Effector memory CD8-positive, alpha-beta T cell (primary cell): ENCODE measurements around the gene AP4E1.
"Not testable (repeated sequence)": the region's sequence is repeated elsewhere in the genome, so short reads cannot be mapped to it uniquely, and the experiment has no call there.

Experiments
- ATAC-seq: fragments of 150-1000 bp; cut with Tn5 transposase; replicated peaks from 2 replicates; pipeline ENCODE4 v1.10.0; 2021; ENCODE audit warnings: mild to moderate bottlenecking, moderate library complexity
- DNase-seq, 3 experiments: peaks; one replicate each; pipeline ENCODE4 v3.0.0; 2021
- H3K27ac Mint-ChIP-seq, 2 donors: one replicate each; pipeline ENCODE4 v1.8.0; 2022; ENCODE audit warnings: mild to moderate bottlenecking in 2 of 2, mixed read lengths in 2 of 2, moderate library complexity in 2 of 2
- H3K27me3 Mint-ChIP-seq, 2 donors: one replicate each; pipeline ENCODE4 v1.8.0; 2022; ENCODE audit warnings: mixed read lengths in 2 of 2
- H3K36me3 Mint-ChIP-seq: one replicate; pipeline ENCODE4 v1.8.0; 2022; ENCODE audit warnings: mild to moderate bottlenecking, moderate library complexity, mixed read lengths; ENCODE audit not compliant: insufficient read depth
- H3K4me1 Mint-ChIP-seq, 2 donors: one replicate each; pipeline ENCODE4 v1.8.0; 2022; ENCODE audit warnings: low read depth in 2 of 2, mixed read lengths in 2 of 2
- H3K4me3 Mint-ChIP-seq, 2 donors: one replicate each; pipeline ENCODE4 v1.8.0; 2022; ENCODE audit warnings: mild to moderate bottlenecking in 2 of 2, mixed read lengths in 2 of 2, moderate library complexity in 2 of 2
- H3K9me3 Mint-ChIP-seq, 2 donors: one replicate each; pipeline ENCODE4 v1.8.0; 2022; ENCODE audit warnings: mixed read lengths in 2 of 2

Gene AP4E1

DNA sequence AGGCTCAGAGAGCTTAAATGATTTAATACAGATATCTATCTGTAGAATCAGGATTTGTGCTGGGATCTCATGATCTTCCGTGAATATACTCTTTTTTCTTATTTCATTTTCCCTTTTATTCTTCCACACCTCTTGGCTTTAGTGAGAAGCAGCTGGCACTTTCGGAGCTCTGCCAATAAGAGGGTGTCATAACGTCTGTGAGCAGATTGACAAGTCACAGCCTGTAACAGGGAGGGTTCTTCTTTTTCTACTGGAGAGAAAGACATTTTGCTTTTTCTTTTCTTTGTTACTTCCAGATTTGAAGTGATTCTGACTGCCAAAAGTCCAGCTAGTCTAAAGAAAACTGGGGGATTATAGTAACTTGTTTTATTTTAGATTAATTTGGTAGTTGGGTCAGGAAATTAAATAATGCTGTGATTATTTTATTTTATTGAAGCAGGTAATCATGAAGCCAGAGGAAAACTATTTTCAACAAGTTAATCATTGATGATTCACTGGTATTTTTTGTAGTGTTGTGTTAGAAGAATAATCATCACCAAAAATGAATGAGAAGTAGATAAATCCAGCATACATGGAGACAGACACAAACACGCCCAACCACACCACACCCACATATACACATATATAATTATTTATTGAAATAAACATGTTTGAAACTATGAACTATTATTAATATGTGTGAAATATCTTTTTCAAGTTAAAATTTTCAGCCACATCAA is 116.4 kb downstream of the AP4E1 start:
- H3K4me1 Mint-ChIP-seq, result no peaks in the 10 kb centered on the region
- no peak for ATAC-seq
- no peaks in the 10 kb centered on the region for H3K27me3 Mint-ChIP-seq
- no peak for DNase-seq
- peaks cover 0 to 3% of the 10 kb centered on the region in 2 donors for H3K9me3 Mint-ChIP-seq
- H3K27ac Mint-ChIP-seq, result no peak overlapping the region
- no peak overlapping the region for H3K4me3 Mint-ChIP-seq
- H3K36me3 Mint-ChIP-seq, result no peaks in the 10 kb centered on the region

DNA sequence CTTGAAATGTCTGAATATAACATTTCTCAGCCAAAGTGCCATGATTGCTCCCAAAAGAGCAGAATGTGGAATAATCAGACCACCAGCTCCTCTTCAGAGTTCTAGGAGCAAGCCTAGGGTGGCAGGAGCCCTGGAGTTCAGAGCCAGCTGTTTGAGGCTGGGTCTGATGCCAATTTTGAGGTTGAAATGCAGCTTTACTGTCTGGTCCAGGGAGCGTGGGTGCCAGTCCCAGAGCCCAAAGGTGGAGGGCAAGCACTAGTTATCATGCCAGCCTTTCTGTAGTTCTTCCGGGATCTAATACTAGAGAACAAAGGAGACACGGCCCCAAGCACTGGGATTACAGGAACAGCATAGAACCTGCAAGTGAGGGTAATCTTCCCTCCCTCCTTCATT is 117.0 kb downstream of the AP4E1 start:
- H3K27me3 Mint-ChIP-seq, result no peaks in the 10 kb centered on the region
- no peak for ATAC-seq
- H3K27ac Mint-ChIP-seq, result no peak overlapping the region
- no peaks in the 10 kb centered on the region for H3K9me3 Mint-ChIP-seq
- no peaks in the 10 kb centered on the region for H3K4me1 Mint-ChIP-seq
- no peak for DNase-seq
- no peaks in the 10 kb centered on the region for H3K36me3 Mint-ChIP-seq
- H3K4me3 Mint-ChIP-seq, result no peak overlapping the region

DNA sequence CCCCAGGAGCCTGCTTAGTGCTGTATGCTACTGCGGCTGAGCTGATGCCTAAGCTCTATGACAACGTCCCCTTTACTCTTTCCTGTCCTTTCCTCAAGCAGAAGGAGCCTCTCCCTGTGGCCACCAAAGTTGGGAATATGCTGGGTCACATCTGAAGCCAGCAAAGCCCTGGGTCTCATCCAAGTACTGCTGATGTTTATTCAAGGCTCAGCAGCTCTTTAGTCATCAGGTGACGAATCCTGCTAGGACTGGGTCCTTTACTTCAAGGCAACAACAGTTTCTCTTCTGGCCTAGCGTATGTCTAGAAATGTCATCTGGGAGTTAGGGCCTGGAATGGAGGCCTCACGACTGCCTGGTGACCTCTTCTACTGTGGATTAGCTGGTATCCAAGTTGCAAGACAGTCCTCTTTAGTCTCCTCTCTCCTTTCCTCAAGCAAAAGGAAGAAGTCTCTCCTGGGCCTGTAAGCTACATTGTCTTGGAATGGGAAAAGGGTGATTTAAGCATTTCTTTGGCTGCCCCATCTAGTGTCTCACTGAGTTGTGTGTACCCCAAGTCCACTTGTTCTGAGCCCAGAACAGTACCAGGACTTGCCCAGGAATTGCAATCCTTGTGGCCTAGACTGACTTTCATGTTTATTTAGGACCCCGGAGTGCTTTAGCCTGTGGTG is 122.3 kb downstream of the AP4E1 start:
- Mint-ChIP-seq H3K4me1 (no peaks in the 10 kb centered on the region), H3K27ac (no peak overlapping the region), H3K27me3 (no peaks in the 10 kb centered on the region), H3K9me3 (no peaks in the 10 kb centered on the region), H3K36me3 (no peaks in the 10 kb centered on the region), H3K4me3 (no peak overlapping the region)
- ATAC-seq, result no peak
- no peak for DNase-seq

DNA sequence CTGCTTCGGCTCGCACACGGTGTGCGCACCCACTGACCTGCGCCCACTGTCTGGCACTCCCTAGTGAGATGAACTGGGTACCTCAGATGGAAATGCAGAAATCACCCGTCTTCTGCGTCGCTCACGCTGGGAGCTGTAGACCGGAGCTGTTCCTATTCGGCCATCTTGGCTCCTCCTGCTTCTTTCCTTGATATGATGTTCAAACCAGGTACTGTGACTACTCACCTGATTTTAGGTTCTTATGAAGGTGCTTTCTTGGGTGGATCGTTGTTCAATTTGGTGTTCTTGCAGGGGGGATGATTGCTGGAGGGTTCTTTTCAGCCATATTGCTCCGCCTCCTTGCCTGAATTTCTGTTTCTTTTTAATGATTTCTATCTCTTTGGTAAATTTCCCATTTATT is 129.0 kb downstream of the AP4E1 start:
- H3K4me3 Mint-ChIP-seq, H3K27ac Mint-ChIP-seq, H3K27me3 Mint-ChIP-seq, ATAC-seq, H3K9me3 Mint-ChIP-seq, H3K36me3 Mint-ChIP-seq, DNase-seq, H3K4me1 Mint-ChIP-seq: not testable (repeated sequence)

DNA sequence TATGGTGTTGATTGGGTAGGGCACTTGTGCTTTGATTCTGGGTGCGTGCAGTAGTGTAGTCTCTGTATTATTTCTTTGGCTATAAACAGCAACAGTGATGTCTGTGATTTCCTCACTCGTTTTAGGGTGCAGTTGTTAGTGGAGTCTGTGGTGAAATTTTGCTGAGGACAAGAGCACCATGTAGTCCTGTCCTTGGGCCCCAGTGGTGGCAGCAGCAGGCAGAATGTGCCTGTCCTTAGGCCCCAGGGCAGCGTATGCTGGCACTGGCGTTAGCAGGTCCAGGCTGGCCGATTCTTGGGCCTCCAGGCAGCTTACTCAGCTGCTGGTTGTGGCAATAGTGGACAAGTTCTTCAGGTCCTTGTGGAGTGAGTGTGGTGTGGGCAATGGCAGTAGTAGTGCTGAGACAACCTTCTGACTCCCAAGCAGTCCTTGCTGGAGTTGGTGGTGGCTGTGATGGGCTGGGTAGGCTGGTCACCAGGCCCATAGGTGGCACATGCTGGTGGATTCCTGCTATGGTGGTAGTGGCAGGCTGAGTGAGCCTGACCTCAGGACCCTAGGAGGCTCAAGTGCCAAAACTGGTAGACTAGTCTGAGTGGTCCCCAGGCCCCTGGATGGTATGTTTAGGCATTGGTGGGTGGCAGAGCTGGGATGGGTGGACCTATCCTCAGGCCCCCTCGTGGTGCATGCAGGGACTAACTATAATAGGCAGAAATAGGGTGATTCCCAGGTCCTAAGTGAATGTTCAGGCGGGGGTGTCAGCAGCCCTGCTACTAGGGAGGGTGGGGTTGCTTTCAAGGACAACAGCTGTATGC is 129.9 kb downstream of the AP4E1 start:
- ATAC-seq (no peak), DNase-seq (no peak)
- peaks cover 0 to 6% of the 10 kb centered on the region in 2 donors for H3K27me3 Mint-ChIP-seq
- no peaks in the 10 kb centered on the region for H3K4me1 Mint-ChIP-seq
- no peaks in the 10 kb centered on the region for H3K9me3 Mint-ChIP-seq
- H3K36me3 Mint-ChIP-seq, result peaks cover 2% of the 10 kb centered on the region
- no peak overlapping the region for H3K27ac Mint-ChIP-seq
- H3K4me3 Mint-ChIP-seq, result no peak overlapping the region

DNA sequence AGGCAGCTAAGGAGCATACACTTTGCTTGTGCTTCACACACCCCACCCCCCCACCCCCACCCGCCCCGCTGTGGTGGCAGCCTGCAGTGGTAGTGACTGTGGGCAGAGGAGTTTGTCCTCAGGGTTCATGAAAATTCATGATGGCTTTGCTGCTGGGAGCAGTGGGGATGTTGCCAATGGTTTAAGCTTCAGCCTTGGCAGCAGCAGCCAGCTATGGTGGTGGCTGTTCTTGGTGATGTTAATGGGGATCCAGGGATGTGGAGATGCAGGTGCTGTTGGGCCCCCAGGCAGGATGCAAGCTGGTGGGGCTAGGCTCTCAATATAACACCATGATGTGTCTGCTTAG is 130.5 kb downstream of the AP4E1 start:
- H3K4me3 Mint-ChIP-seq, result no peak overlapping the region
- H3K4me1 Mint-ChIP-seq, result no peaks in the 10 kb centered on the region
- no peaks in the 10 kb centered on the region for H3K9me3 Mint-ChIP-seq
- peaks cover 0 to 10% of the 10 kb centered on the region in 2 donors for H3K27me3 Mint-ChIP-seq
- no peak for DNase-seq
- H3K36me3 Mint-ChIP-seq, result peaks cover 2% of the 10 kb centered on the region
- no peak overlapping the region for H3K27ac Mint-ChIP-seq
- ATAC-seq, result no peak

DNA sequence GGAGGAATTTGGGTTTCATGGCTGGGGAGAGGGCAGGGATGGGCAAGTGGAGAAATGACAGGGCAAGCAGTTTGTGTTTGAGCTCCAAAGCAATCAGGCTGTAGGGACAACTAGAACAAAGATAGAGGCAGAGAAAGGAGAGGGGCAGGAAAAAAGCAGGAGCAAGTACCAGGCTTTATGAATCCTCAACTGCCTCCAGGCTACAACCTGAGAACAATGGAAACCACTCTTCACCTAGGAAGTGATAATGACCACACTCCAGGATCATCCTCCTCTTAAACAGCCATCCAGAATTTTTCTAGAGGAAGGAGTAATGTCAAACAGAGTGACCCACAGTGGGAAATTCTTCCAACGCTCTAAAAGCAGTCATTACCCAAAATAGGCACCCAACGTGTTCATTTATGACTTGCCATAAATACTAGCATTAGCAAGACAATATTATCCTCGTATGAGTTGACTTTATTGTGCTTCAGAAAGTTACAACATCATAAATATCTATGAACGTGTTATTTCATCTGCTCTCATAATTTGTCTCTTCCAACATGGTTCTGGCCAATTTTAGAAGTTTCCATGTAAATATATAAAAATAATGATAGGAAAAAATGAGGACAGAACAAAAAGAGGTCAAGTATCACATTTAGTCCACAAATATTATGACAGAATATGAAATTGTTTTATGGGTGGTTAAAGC is 135.7 kb downstream of the AP4E1 start:
- ATAC-seq, result no peak
- H3K4me3 Mint-ChIP-seq, result no peak overlapping the region
- no peaks in the 10 kb centered on the region for H3K36me3 Mint-ChIP-seq
- H3K27ac Mint-ChIP-seq, result no peak overlapping the region
- no peaks in the 10 kb centered on the region for H3K4me1 Mint-ChIP-seq
- no peak for DNase-seq
- no peaks in the 10 kb centered on the region for H3K9me3 Mint-ChIP-seq
- H3K27me3 Mint-ChIP-seq, result peaks cover 23 to 26% of the 10 kb centered on the region in 2 donors

DNA sequence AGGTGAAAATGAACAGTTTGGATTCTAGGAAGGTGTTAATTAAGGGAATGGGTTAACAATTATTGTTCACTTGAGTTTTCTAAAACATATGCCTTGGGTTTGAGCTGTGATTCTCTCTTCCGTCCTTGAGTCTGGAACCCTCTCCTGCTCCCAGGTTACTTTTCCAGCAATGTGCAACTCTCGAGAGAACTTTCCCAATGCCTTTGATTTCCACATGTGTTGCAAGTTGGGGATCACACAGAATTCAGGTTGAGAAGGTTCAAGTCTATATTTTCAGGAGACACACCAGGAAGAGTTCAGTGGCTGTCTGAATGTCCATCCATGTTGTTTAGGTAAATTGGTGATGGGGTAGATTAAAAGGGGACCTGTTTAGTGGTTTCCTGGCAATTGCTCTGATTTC is 137.5 kb downstream of the AP4E1 start:
- Mint-ChIP-seq H3K27me3 (peaks cover 30 to 32% of the 10 kb centered on the region in 2 donors), H3K4me1 (no peaks in the 10 kb centered on the region), H3K9me3 (no peaks in the 10 kb centered on the region), H3K27ac (no peak overlapping the region), H3K36me3 (no peaks in the 10 kb centered on the region), H3K4me3 (no peak overlapping the region)
- ATAC-seq (no peak), DNase-seq (no peak)

GRCh38 chr15:51046799-51047449 is 138.4 kb downstream of the AP4E1 start:
- H3K27ac Mint-ChIP-seq, result no peak overlapping the region
- DNase-seq (no peak), ATAC-seq (no peak)
- no peak overlapping the region for H3K4me3 Mint-ChIP-seq
- no peaks in the 10 kb centered on the region for H3K36me3 Mint-ChIP-seq
- H3K9me3 Mint-ChIP-seq, result no peaks in the 10 kb centered on the region
- H3K27me3 Mint-ChIP-seq, result peaks cover 37 to 41% of the 10 kb centered on the region in 2 donors
- H3K4me1 Mint-ChIP-seq, result no peaks in the 10 kb centered on the region

- Mint-ChIP-seq H3K27ac (no peak overlapping the region), H3K4me3 (no peak overlapping the region)
- DNase-seq, result no peak
Measured at GRCh38 chr15:51048308-51048707, 139.8 kb downstream of the AP4E1 start.

GRCh38 chr15:51049081-51049480 is 140.6 kb downstream of the AP4E1 start:
- no peak for DNase-seq
- Mint-ChIP-seq H3K36me3 (no peaks in the 10 kb centered on the region), H3K27ac (no peak overlapping the region), H3K4me3 (no peak overlapping the region), H3K27me3 (peaks cover 39 to 54% of the 10 kb centered on the region in 2 donors), H3K9me3 (no peaks in the 10 kb centered on the region), H3K4me1 (no peaks in the 10 kb centered on the region)
- ATAC-seq, result no peak

More at GRCh38 chr15:51048308-51048707, 139.8 kb downstream of the AP4E1 start:
- no peaks in the 10 kb centered on the region for H3K9me3 Mint-ChIP-seq
- no peak for ATAC-seq
- H3K36me3 Mint-ChIP-seq, result no peaks in the 10 kb centered on the region
- no peaks in the 10 kb centered on the region for H3K4me1 Mint-ChIP-seq
- H3K27me3 Mint-ChIP-seq, result peaks cover 44 to 54% of the 10 kb centered on the region in 2 donors

DNA sequence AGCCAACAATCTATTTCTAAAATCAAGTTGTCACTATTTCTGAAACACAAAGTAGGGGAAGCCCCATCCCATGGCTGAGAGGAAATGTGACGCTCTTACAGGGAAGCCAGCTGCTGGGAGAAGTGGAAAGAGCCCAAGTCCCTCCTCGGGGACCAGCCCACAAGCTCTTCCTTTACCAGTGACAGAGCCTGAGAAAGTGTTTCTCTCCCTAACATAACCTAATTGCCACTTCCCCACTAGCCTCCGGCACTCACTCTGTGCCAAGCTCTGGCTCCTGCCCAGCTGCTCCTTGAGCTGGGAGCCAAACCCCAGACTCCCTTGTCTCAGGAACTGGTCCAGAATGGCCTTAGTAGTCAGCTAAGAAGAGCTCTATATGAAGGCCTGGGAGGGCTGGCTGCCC is 143.3 kb downstream of the AP4E1 start:
- Mint-ChIP-seq H3K27me3 (peaks cover 38 to 71% of the 10 kb centered on the region in 2 donors), H3K27ac (no peak overlapping the region), H3K4me1 (no peaks in the 10 kb centered on the region), H3K9me3 (no peaks in the 10 kb centered on the region), H3K4me3 (no peak overlapping the region), H3K36me3 (no peaks in the 10 kb centered on the region)
- DNase-seq, result no peak
- ATAC-seq, result no peak

- ATAC-seq, result no peak
- Mint-ChIP-seq H3K4me3 (no peak overlapping the region), H3K9me3 (no peaks in the 10 kb centered on the region), H3K27ac (no peak overlapping the region), H3K36me3 (no peaks in the 10 kb centered on the region), H3K4me1 (no peaks in the 10 kb centered on the region), H3K27me3 (peaks cover 38 to 75% of the 10 kb centered on the region in 2 donors)
- DNase-seq, result no peak
Measured at GRCh38 chr15:51053571-51053970, 145.1 kb downstream of the AP4E1 start.
